ENCODE measurements around the gene RPL9. TPM values are rescaled to one million over a fixed set of nuclear protein-coding genes. Genes with fewer than 3 reads are reported as not detected.
"Not testable (repeated sequence)": the region's sequence is repeated elsewhere in the genome, so short reads cannot be mapped to it uniquely, and the experiment has no call there.

RPL9 gene
- polyA plus RNA-seq, 1 donor from 2014 or later, result 2,424 TPM

GRCh38 chr4:39411561-39411960, 47.2 kb downstream of the RPL9 start:
- H3K27me3 Mint-ChIP-seq, H3K9me3 Mint-ChIP-seq, H3K4me3 Mint-ChIP-seq, H3K4me1 Mint-ChIP-seq, H3K36me3 Mint-ChIP-seq, H3K27ac Mint-ChIP-seq: not testable (repeated sequence)

DNA sequence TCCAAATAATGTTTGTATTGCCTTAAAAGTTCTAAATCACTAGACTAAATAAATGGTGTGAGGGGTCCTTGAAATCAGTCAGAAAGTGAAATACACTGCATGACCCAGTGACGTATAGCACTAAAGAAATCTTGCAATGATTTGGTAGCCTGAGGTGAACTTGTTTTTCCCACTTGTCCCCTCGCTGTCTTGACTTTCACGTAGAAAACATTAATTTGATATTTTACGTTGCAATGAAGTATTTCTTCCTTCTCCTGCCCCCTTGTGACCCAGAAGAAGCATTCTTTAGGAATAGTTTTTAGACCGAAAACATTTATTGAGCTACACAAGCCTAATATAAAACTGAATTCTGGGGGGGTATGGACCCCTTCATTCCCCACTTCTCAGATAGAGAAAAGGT, 48.3 kb downstream of the RPL9 start:
- Mint-ChIP-seq H3K27me3 (peaks cover 3% of the 10 kb centered on the region), H3K4me1 (peaks cover 0 to 2% (median 0%) of the 10 kb centered on the region in 3 donors), H3K4me3 (no peak overlapping the region), H3K27ac (no peak overlapping the region), H3K36me3 (no peaks in the 10 kb centered on the region), H3K9me3 (no peaks in the 10 kb centered on the region)

DNA sequence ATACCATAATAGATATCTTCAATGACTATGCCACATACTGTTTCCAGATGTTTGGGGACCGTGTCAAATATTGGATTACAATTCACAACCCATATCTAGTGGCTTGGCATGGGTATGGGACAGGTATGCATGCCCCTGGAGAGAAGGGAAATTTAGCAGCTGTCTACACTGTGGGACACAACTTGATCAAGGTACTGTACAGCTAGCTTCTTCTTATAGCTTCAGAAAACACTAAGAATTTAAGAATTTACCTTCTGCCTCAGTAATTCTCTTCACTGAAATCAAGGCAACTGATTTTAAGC, 51.2 kb downstream of the RPL9 start:
- H3K36me3 Mint-ChIP-seq, result no peaks in the 10 kb centered on the region
- H3K4me3 Mint-ChIP-seq, result no peak overlapping the region
- H3K4me1 Mint-ChIP-seq, result peaks cover 0 to 2% (median 0%) of the 10 kb centered on the region in 3 donors
- H3K27ac Mint-ChIP-seq, result no peak overlapping the region
- H3K27me3 Mint-ChIP-seq, result peaks cover under 1% of the 10 kb centered on the region
- H3K9me3 Mint-ChIP-seq, result no peaks in the 10 kb centered on the region

- H3K27ac Mint-ChIP-seq, result no peak within 1 kb of the TSS
- no peaks in the 10 kb centered on the region for H3K9me3 Mint-ChIP-seq
- no peak within 1 kb of the TSS for H3K4me3 Mint-ChIP-seq
- H3K27me3 Mint-ChIP-seq, result no peaks in the 10 kb centered on the region
- H3K4me1 Mint-ChIP-seq, result peaks cover 0 to 2% (median 0%) of the 10 kb centered on the region in 3 donors
- no peaks in the 10 kb centered on the region for H3K36me3 Mint-ChIP-seq
These were observed 51.7 kb downstream of the RPL9 start, which contains the start of gene KLB for GRCh38 chr4:39406763-39407583. TSS of gene KLB (plus strand) at chr4:39406930. CDS start at chr4:39406950, 20 bp downstream.

Other genes starting within 250 kb of the RPL9 start
- 39.7 TPM for gene RFC1, start 92.6 kb downstream of the RPL9 start, polyA plus RNA-seq
- gene KLB, start 52.0 kb downstream of the RPL9 start, polyA plus RNA-seq, result 0.09 TPM
- 11.1 TPM for gene LIAS, start 134 bp upstream of the RPL9 start, polyA plus RNA-seq
- 20.0 TPM for gene UGDH, start 68.5 kb upstream of the RPL9 start, polyA plus RNA-seq
- 189 TPM for gene SMIM14, start 179.9 kb upstream of the RPL9 start, polyA plus RNA-seq
- 87.5 TPM for gene UBE2K, start 239.2 kb upstream of the RPL9 start, polyA plus RNA-seq